ENCODE results near the gene LINGO1.

LINGO1 gene

GRCh38 chr15:77591968-77592613 lies 40.6 kb downstream of the LINGO1 start:
- no peak overlapping the region for H2AFZ ChIP-seq (ENCODE audit: low read length, unreplicated experiment)
- H3K4me1 ChIP-seq (ENCODE audit: control insufficient read depth, insufficient read depth, low read length, unreplicated experiment): no peaks in the 10 kb centered on the region

GRCh38 chr15:77589839-77590238 lies 42.9 kb downstream of the LINGO1 start:
- Histone ChIP-seq H3K79me2 (ENCODE audit: control insufficient read depth, insufficient read depth, low read length, unreplicated experiment) (no peaks in the 10 kb centered on the region), H3K27ac (ENCODE audit: low read depth, low read length) (no peak overlapping the region)

More at GRCh38 chr15:77591968-77592613, 40.6 kb downstream of the LINGO1 start:
- Histone ChIP-seq H3K4me3 (ENCODE audit: low read depth, low read length) (no peak overlapping the region), H3K27ac (ENCODE audit: low read depth, low read length) (no peak overlapping the region), H3K79me2 (ENCODE audit: control insufficient read depth, insufficient read depth, low read length, unreplicated experiment) (no peaks in the 10 kb centered on the region), H3K27me3 (ENCODE audit: insufficient read depth, low read length) (peaks cover 7% of the 10 kb centered on the region; the same call in 1 of the 2 replicates), H3K36me3 (ENCODE audit: insufficient read depth, low read length) (no peaks in the 10 kb centered on the region)

DNA sequence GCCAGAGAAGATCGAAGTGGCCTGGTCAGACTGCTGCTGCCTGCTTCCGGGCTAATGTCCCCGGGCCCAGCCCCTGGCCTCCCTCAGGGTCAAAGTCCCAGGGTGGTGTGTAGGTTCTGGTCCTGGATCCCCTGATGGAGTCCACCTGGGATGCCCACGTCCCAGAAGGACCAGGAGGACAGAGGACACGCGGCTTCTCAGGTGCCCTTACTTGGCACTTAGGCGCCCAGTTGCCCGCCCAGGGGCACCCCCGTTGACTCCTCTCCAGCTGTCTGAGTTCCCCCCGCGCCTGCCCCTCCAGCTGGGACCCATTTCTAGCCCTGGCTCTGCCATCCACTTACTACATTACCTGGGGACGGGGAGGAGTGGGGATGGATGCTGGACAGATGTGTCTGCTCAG lies 44.6 kb downstream of the LINGO1 start:
- Histone ChIP-seq H3K4me3 (ENCODE audit: low read depth, low read length) (no peak overlapping the region), H3K79me2 (ENCODE audit: control insufficient read depth, insufficient read depth, low read length, unreplicated experiment) (no peaks in the 10 kb centered on the region), H3K36me3 (ENCODE audit: insufficient read depth, low read length) (no peaks in the 10 kb centered on the region), H2AFZ (ENCODE audit: low read length, unreplicated experiment) (no peak overlapping the region), H3K27me3 (ENCODE audit: insufficient read depth, low read length) (peaks cover 19% of the 10 kb centered on the region; the same call in 1 of the 2 replicates), H3K27ac (ENCODE audit: low read depth, low read length) (no peak overlapping the region), H3K4me1 (ENCODE audit: control insufficient read depth, insufficient read depth, low read length, unreplicated experiment) (no peaks in the 10 kb centered on the region)

More at GRCh38 chr15:77589839-77590238, 42.9 kb downstream of the LINGO1 start:
- no peak overlapping the region for H3K4me3 ChIP-seq (ENCODE audit: low read depth, low read length)
- H3K27me3 ChIP-seq (ENCODE audit: insufficient read depth, low read length): peaks cover 8% of the 10 kb centered on the region; the same call in 1 of the 2 replicates
- no peaks in the 10 kb centered on the region for H3K4me1 ChIP-seq (ENCODE audit: control insufficient read depth, insufficient read depth, low read length, unreplicated experiment)
- H3K36me3 ChIP-seq (ENCODE audit: insufficient read depth, low read length): no peaks in the 10 kb centered on the region
- no peak overlapping the region for H2AFZ ChIP-seq (ENCODE audit: low read length, unreplicated experiment)

DNA sequence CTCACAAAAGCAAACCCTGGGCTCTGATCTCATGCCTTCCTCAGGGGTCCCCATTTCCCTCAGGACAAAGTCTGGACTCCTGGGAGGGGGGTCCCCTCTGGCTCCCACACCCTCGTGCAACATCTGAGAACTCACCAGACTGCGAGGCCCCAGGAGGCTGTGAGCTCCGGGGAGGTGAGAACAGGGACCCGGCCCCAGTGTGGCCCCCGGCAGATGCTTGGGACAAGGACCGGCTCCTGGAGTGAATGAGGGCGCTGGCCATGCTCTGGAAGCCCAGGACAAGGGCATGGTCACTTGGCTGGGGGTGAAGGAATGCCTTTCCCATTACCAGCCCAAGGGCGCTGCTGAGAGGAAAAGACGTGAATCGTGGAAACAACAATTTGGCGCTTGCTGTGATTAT lies 48.0 kb downstream of the LINGO1 start:
- Histone ChIP-seq H3K4me1 (ENCODE audit: control insufficient read depth, insufficient read depth, low read length, unreplicated experiment) (no peaks in the 10 kb centered on the region), H3K27me3 (ENCODE audit: insufficient read depth, low read length) (peaks cover 20% of the 10 kb centered on the region; the same call in 1 of the 2 replicates), H3K4me3 (ENCODE audit: low read depth, low read length) (no peak overlapping the region), H3K36me3 (ENCODE audit: insufficient read depth, low read length) (no peaks in the 10 kb centered on the region), H3K27ac (ENCODE audit: low read depth, low read length) (no peak overlapping the region), H2AFZ (ENCODE audit: low read length, unreplicated experiment) (no peak overlapping the region), H3K79me2 (ENCODE audit: control insufficient read depth, insufficient read depth, low read length, unreplicated experiment) (no peaks in the 10 kb centered on the region)

DNA sequence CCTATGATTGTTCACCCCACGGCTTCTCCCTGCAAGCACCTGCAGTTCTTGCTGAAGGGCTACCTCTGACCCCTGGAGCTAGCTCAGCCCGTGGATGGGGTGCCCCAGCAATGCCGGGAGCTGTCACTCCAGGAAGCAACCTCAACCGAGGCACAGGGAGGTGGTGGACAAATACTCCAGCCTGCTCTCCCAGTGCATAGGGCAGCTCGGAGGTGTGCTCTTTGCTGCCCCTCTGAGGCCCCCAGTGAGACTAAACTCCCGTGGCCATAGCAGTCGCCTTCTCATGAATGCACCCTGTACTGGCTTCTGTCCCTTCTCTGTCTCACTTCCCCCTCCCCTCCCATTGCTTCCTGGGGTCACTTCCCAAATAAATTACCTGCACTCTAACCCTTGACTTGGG lies 48.5 kb downstream of the LINGO1 start:
- Histone ChIP-seq H3K4me1 (ENCODE audit: control insufficient read depth, insufficient read depth, low read length, unreplicated experiment) (no peaks in the 10 kb centered on the region), H3K27ac (ENCODE audit: low read depth, low read length) (no peak overlapping the region), H2AFZ (ENCODE audit: low read length, unreplicated experiment) (no peak overlapping the region), H3K27me3 (ENCODE audit: insufficient read depth, low read length) (peaks cover 20% of the 10 kb centered on the region; the same call in 1 of the 2 replicates), H3K79me2 (ENCODE audit: control insufficient read depth, insufficient read depth, low read length, unreplicated experiment) (no peaks in the 10 kb centered on the region), H3K36me3 (ENCODE audit: insufficient read depth, low read length) (no peaks in the 10 kb centered on the region), H3K4me3 (ENCODE audit: low read depth, low read length) (no peak overlapping the region)

GRCh38 chr15:77582763-77583162 lies 49.9 kb downstream of the LINGO1 start:
- Histone ChIP-seq H3K4me1 (ENCODE audit: control insufficient read depth, insufficient read depth, low read length, unreplicated experiment) (no peaks in the 10 kb centered on the region), H3K27me3 (ENCODE audit: insufficient read depth, low read length) (peaks cover 13% of the 10 kb centered on the region; the same call in 1 of the 2 replicates), H3K79me2 (ENCODE audit: control insufficient read depth, insufficient read depth, low read length, unreplicated experiment) (no peaks in the 10 kb centered on the region), H3K4me3 (ENCODE audit: low read depth, low read length) (no peak overlapping the region), H2AFZ (ENCODE audit: low read length, unreplicated experiment) (no peak overlapping the region), H3K36me3 (ENCODE audit: insufficient read depth, low read length) (no peaks in the 10 kb centered on the region), H3K27ac (ENCODE audit: low read depth, low read length) (no peak overlapping the region)

GRCh38 chr15:77581896-77582569 lies 50.7 kb downstream of the LINGO1 start:
- H3K36me3 ChIP-seq (ENCODE audit: insufficient read depth, low read length): no peaks in the 10 kb centered on the region
- no peak overlapping the region for H3K4me3 ChIP-seq (ENCODE audit: low read depth, low read length)
- H3K27ac ChIP-seq (ENCODE audit: low read depth, low read length): no peak overlapping the region
- H3K79me2 ChIP-seq (ENCODE audit: control insufficient read depth, insufficient read depth, low read length, unreplicated experiment): no peaks in the 10 kb centered on the region
- H2AFZ ChIP-seq (ENCODE audit: low read length, unreplicated experiment): no peak overlapping the region
- peaks cover 13% of the 10 kb centered on the region; the same call in 1 of the 2 replicates for H3K27me3 ChIP-seq (ENCODE audit: insufficient read depth, low read length)
- H3K4me1 ChIP-seq (ENCODE audit: control insufficient read depth, insufficient read depth, low read length, unreplicated experiment): no peaks in the 10 kb centered on the region

DNA sequence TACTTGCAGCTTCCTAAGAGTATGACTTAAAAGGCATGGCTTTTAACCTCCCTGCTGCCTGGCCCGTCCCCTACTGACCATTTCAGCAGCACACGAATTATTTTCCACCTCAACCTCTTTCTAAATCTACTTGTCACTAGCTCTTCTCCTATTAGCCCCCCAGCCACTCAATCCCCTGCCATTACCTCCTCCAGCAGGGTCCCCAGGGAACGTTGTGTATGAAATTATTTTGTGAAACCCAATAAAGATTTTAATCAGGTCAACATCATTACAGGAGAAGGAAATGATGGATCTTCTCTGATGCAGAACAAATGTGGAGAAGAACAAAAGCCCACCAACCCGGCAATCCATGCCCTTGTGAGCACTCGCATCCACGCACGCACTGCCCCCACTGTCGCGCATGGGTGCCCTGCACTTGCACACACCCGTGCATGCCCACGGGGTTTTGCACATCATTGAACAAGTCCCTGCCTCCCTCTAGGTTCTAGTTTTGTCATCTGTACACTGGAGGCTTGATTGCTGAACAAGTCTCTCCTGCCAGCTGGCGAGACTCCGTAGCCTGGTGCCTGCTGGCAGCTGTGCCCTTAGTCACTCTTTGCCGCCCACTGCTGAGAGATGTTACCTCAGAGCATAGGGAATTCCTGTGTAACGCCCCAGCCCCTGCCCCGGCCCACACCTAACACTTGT lies 51.6 kb downstream of the LINGO1 start:
- Histone ChIP-seq H3K27me3 (ENCODE audit: insufficient read depth, low read length) (peaks cover 13% of the 10 kb centered on the region; the same call in 1 of the 2 replicates), H3K4me3 (ENCODE audit: low read depth, low read length) (no peak overlapping the region), H3K27ac (ENCODE audit: low read depth, low read length) (no peak overlapping the region), H3K36me3 (ENCODE audit: insufficient read depth, low read length) (no peaks in the 10 kb centered on the region), H3K79me2 (ENCODE audit: control insufficient read depth, insufficient read depth, low read length, unreplicated experiment) (no peaks in the 10 kb centered on the region), H2AFZ (ENCODE audit: low read length, unreplicated experiment) (no peak overlapping the region), H3K4me1 (ENCODE audit: control insufficient read depth, insufficient read depth, low read length, unreplicated experiment) (no peaks in the 10 kb centered on the region)

DNA sequence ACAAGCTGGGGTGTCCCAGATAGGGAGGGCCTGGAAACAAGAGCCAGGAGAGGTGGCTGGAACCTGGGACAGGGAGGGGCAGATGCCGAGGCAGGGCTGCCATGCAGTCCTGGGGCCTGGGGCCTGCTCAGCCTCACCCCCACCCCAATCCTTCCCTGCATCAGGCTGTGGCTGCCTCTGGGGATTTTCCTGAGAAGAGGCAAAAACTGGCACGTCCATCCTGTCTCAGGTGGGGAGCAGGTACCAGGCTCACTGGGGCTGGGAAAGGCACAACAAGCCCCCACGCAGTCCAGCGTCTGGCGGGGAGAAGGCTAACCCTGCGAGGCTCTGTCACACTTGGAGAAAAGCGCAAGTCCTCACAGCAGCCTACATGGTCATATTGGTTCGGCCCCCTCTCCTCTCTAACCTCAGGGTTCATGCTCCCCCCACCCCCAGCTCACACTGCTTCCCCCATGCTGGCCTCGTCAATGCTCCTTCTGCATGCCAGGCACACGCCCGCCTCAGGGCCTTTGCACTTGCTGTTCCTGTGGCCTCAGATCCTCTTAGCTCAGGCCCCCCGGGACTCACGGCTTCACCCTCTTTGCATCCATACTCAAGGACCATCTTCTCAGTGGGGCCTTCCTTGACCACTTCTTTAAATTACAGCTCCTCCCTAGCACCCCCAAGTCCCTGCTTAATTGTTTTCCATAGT lies 53.1 kb downstream of the LINGO1 start:
- Histone ChIP-seq H3K4me3 (ENCODE audit: low read depth, low read length) (no peak overlapping the region), H3K4me1 (ENCODE audit: control insufficient read depth, insufficient read depth, low read length, unreplicated experiment) (no peaks in the 10 kb centered on the region), H2AFZ (ENCODE audit: low read length, unreplicated experiment) (no peak overlapping the region), H3K36me3 (ENCODE audit: insufficient read depth, low read length) (no peaks in the 10 kb centered on the region), H3K27ac (ENCODE audit: low read depth, low read length) (no peak overlapping the region), H3K27me3 (ENCODE audit: insufficient read depth, low read length) (peaks cover 10% of the 10 kb centered on the region; the same call in 1 of the 2 replicates), H3K79me2 (ENCODE audit: control insufficient read depth, insufficient read depth, low read length, unreplicated experiment) (no peaks in the 10 kb centered on the region)

DNA sequence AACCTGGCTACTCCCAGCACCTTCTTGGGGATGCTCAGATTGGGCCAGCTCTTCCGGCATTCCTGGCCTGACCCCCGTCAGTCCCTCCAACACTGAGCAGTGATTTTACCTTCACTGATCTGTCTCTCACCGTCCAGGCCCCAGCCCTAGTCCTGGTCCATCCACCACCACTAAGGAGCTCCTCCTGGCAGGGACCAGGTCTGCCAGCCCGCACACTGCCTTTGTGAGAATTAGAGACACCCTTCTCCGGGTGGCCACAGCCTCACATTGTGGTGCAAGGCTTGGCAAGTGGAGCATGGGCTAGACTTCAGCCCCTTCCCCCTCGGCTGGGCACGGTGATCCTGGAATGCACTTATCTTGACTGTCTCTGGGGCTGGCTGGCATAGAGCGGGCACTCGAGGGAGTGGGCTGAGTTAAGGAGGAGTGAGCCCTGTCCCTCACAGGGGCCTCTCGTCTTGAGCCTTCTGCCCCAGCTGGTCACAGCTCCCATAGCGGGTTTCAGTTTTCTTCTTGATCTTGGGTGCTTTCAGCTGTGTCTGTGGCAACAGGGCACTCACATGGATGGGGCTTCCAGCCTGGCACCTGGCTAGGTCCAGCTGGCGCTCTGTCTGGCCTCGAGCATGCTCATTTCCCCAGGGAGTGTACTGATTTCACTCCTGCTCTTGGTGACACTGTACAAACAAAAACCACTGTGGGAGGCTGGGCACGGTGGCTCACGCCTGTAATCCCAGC lies 53.9 kb downstream of the LINGO1 start:
- Histone ChIP-seq H3K36me3 (ENCODE audit: insufficient read depth, low read length) (no peaks in the 10 kb centered on the region), H3K79me2 (ENCODE audit: control insufficient read depth, insufficient read depth, low read length, unreplicated experiment) (no peaks in the 10 kb centered on the region), H3K4me1 (ENCODE audit: control insufficient read depth, insufficient read depth, low read length, unreplicated experiment) (no peaks in the 10 kb centered on the region), H3K4me3 (ENCODE audit: low read depth, low read length) (no peak overlapping the region), H3K27ac (ENCODE audit: low read depth, low read length) (no peak overlapping the region), H3K27me3 (ENCODE audit: insufficient read depth, low read length) (peaks cover 8% of the 10 kb centered on the region; the same call in 1 of the 2 replicates), H2AFZ (ENCODE audit: low read length, unreplicated experiment) (no peak overlapping the region)
